Measurements from ENCODE around the gene CFAP20DC.
"Not testable (repeated sequence)": the region's sequence is repeated elsewhere in the genome, so short reads cannot be mapped to it uniquely, and the experiment has no call there.

- TF ChIP-seq EZH2 (optimal IDR thresholded peaks at IDR 0.05; ENCODE audit: low read depth, low read length); CTCF (IDR thresholded peaks at IDR 0.05; ENCODE audit: low read length): not testable (repeated sequence)
Measured at GRCh38 chr3:58708983-58709382, 340.8 kb downstream of the CFAP20DC start.
